ENCODE data around the gene GNG2. TPM values are rescaled to one million over a fixed set of nuclear protein-coding genes. Genes with fewer than 3 reads are reported as not detected.

Gene GNG2
- total and polyA plus RNA-seq, 9 of the 15 experiments (the other 6 are each of a cell fraction or from before 2014, with no cell fraction given): 0.18 TPM; not detected in 8

DNA sequence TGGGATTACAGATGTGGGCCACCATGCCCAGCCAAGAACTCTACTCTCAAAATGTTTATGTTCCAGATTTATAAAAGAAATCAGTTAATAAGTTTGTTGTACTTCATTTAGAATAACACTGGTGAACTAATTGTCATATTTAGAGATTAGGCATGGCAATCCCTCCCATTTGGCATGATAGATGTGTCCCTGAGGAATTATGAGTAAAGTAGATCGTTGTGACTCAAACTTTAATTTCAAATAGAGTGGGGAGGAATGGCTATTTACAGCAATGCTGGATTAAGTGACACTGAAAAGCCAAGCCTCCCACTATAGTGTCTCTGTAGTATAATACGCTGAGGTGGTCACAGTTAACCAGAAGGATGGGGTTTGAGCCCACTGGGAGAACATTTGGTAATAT, 89.6 kb downstream of the GNG2 start:
- CTCF ChIA-PET (ENCODE audit: low intra/inter-chr PET ratio): no interaction called here
- FAIRE-seq (no peak), ATAC-seq (no peak), DNase-seq (ENCODE audit: extremely low read depth in 1 of 4, low spot score in 3 of 4) (no peak)
- intact Hi-C loops (cut with micrococcal nuclease) (no loop called here), in situ Hi-C loops (cut with MboI) (no loop called here)
- Histone ChIP-seq H3K9me3 (replicated peaks; ENCODE audit: control insufficient read depth, insufficient read depth, low read depth, low read length) (no peaks in the 10 kb centered on the region), H3K4me3 (no peak overlapping the region), H3K9ac (ENCODE audit: insufficient read depth in 1 of 2, low read depth in 2 of 2, low read length in 2 of 2) (no peak overlapping the region), H2AFZ (ENCODE audit: low read depth, low read length) (no peak overlapping the region), H3K4me1 (replicated peaks in 1 of 2; ENCODE audit: control insufficient read depth in 2 of 2, insufficient read depth in 2 of 2, low read length in 2 of 2) (no peaks in the 10 kb centered on the region), H3K27ac (ENCODE audit: extremely low read depth, low read depth, low read length) (no peak overlapping the region), H3K9me1 (ENCODE audit: control insufficient read depth, insufficient read depth, low read length) (no peaks in the 10 kb centered on the region), H3K4me2 (ENCODE audit: insufficient read depth, low read length) (no peak overlapping the region), H3K79me2 (ENCODE audit: control insufficient read depth, insufficient read depth, low read length) (no peaks in the 10 kb centered on the region), H4K20me1 (replicated peaks; ENCODE audit: control insufficient read depth, insufficient read depth, low read length) (no peaks in the 10 kb centered on the region), H3K36me3 (ENCODE audit: control insufficient read depth, insufficient read depth, low read length) (no peaks in the 10 kb centered on the region), H3K27me3 (ENCODE audit: control insufficient read depth in 2 of 2, insufficient read depth in 2 of 2, low read length in 2 of 2) (no peaks in the 10 kb centered on the region; a peak in 1 of 5 replicates)
- POLR2A ChIA-PET: no interaction called here
- TF ChIP-seq POLR2AphosphoS2 (IDR thresholded peaks at IDR 0.05; ENCODE audit: low read length) (no peak), IRF2 (CRISPR knock-in tag; IDR thresholded peaks at IDR 0.05) (no peak), STAG1 (CRISPR knock-in tag; IDR thresholded peaks at IDR 0.05; ENCODE audit: borderline replicate concordance) (no peak), ZNF699 (CRISPR knock-in tag; IDR thresholded peaks at IDR 0.05; ENCODE audit: insufficient replicate concordance) (no peak)
- TF ChIP-seq, protein P1, sequence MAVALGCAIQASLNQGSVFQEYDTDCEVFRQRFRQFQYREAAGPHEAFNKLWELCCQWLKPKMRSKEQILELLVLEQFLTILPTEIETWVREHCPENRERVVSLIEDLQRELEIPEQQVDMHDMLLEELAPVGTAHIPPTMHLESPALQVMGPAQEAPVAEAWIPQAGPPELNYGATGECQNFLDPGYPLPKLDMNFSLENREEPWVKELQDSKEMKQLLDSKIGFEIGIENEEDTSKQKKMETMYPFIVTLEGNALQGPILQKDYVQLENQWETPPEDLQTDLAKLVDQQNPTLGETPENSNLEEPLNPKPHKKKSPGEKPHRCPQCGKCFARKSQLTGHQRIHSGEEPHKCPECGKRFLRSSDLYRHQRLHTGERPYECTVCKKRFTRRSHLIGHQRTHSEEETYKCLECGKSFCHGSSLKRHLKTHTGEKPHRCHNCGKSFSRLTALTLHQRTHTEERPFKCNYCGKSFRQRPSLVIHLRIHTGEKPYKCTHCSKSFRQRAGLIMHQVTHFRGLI (CRISPR knock-in tag; IDR thresholded peaks at IDR 0.05): no peak
- 0% methylated on average over 2 of the region's 2 CpGs for WGBS (ENCODE audit: insufficient coverage, low coverage, missing lambda C conversion rate)
- BruUV-seq (replicated peaks): no TSS peak

DNA sequence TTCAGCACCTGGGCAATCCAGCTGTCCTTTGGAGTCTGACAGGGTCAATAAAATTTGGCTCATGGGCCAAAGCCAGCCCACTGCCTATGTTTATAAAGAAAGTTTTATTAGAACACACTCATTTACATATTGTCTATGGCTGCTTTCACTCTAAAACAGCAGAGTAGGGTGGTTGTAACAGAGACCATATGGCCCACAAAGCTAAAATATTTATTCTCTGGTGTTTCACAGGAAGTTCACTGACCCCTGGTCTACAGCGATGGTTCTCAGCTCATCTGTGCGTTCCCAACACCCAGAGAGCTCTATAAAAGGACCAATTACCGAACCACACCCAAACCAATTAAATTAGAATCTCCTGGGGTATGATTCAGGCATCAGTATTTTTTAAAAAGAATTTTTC, 91.2 kb downstream of the GNG2 start:
- WGBS (ENCODE audit: insufficient coverage, low coverage, missing lambda C conversion rate): 7% methylated on average over 3 of the region's 3 CpGs
- Histone ChIP-seq H3K4me1 (replicated peaks in 1 of 2; ENCODE audit: control insufficient read depth in 2 of 2, insufficient read depth in 2 of 2, low read length in 2 of 2) (no peaks in the 10 kb centered on the region), H3K9me3 (replicated peaks; ENCODE audit: control insufficient read depth, insufficient read depth, low read depth, low read length) (no peaks in the 10 kb centered on the region), H3K27me3 (ENCODE audit: control insufficient read depth in 2 of 2, insufficient read depth in 2 of 2, low read length in 2 of 2) (no peaks in the 10 kb centered on the region; a peak in 1 of 5 replicates), H3K4me3 (no peak overlapping the region), H3K9me1 (ENCODE audit: control insufficient read depth, insufficient read depth, low read length) (no peaks in the 10 kb centered on the region), H2AFZ (ENCODE audit: low read depth, low read length) (no peak overlapping the region), H3K79me2 (ENCODE audit: control insufficient read depth, insufficient read depth, low read length) (no peaks in the 10 kb centered on the region), H3K9ac (ENCODE audit: insufficient read depth in 1 of 2, low read depth in 2 of 2, low read length in 2 of 2) (no peak overlapping the region), H3K36me3 (ENCODE audit: control insufficient read depth, insufficient read depth, low read length) (no peaks in the 10 kb centered on the region), H3K27ac (ENCODE audit: extremely low read depth, low read depth, low read length) (no peak overlapping the region), H4K20me1 (replicated peaks; ENCODE audit: control insufficient read depth, insufficient read depth, low read length) (no peaks in the 10 kb centered on the region), H3K4me2 (ENCODE audit: insufficient read depth, low read length) (no peak overlapping the region)
- DNase-seq (ENCODE audit: extremely low read depth in 1 of 4, low spot score in 3 of 4): no peak
- ChIA-PET POLR2A (no interaction called here), CTCF (ENCODE audit: low intra/inter-chr PET ratio) (no interaction called here)
- intact Hi-C loops (cut with micrococcal nuclease) (no loop called here), in situ Hi-C loops (cut with MboI) (no loop called here)
- FAIRE-seq: no peak
- no TSS peak for BruUV-seq (replicated peaks)
- ATAC-seq: no peak
- TF ChIP-seq, protein P2, sequence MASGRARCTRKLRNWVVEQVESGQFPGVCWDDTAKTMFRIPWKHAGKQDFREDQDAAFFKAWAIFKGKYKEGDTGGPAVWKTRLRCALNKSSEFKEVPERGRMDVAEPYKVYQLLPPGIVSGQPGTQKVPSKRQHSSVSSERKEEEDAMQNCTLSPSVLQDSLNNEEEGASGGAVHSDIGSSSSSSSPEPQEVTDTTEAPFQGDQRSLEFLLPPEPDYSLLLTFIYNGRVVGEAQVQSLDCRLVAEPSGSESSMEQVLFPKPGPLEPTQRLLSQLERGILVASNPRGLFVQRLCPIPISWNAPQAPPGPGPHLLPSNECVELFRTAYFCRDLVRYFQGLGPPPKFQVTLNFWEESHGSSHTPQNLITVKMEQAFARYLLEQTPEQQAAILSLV (tag; IDR thresholded peaks at IDR 0.05): no peak
- TF ChIP-seq ASH1L (IDR thresholded peaks at IDR 0.05; ENCODE audit: borderline replicate concordance, low read depth, partially characterized antibody): no peak
- no peak for TF ChIP-seq SMAD3 (CRISPR knock-in tag; conservative IDR thresholded peaks at IDR 0.05)
- TF ChIP-seq ZNF445 (CRISPR knock-in tag; IDR thresholded peaks at IDR 0.05; ENCODE audit: low read depth): no peak
- no peak for TF ChIP-seq CEBPB (tag; IDR thresholded peaks at IDR 0.05)
- no peak for TF ChIP-seq ETS2 (tag; IDR thresholded peaks at IDR 0.05; ENCODE audit: borderline replicate concordance, poor library complexity, severe bottlenecking)
- no peak for TF ChIP-seq TRIM24 (IDR thresholded peaks at IDR 0.05)
- TF ChIP-seq KAT7 (CRISPR knock-in tag; IDR thresholded peaks at IDR 0.05; ENCODE audit: borderline replicate concordance): no peak
- TF ChIP-seq GATA2 (CRISPR knock-in tag; IDR thresholded peaks at IDR 0.05): no peak
- TF ChIP-seq SRSF7 (optimal IDR thresholded peaks at IDR 0.05; ENCODE audit: low read depth, low read length): no peak
- TF ChIP-seq, protein P3, sequence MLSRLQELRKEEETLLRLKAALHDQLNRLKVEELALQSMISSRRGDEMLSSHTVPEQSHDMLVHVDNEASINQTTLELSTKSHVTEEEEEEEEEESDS (CRISPR knock-in tag; IDR thresholded peaks at IDR 0.05): no peak
